ENCODE data around the gene GSG1L. TPM values are rescaled to one million over a fixed set of nuclear protein-coding genes. Genes with fewer than 3 reads are reported as not detected.

Gene GSG1L
- total and polyA plus RNA-seq, 9 of the 15 experiments (the other 6 are each of a cell fraction or from before 2014, with no cell fraction given), result not detected

- TF ChIP-seq ZNF280A (IDR thresholded peaks at IDR 0.05; ENCODE audit: low read depth, partially characterized antibody) (no peak), KLF6 (CRISPR knock-in tag; IDR thresholded peaks at IDR 0.05; ENCODE audit: borderline replicate concordance) (no peak), HMBOX1 (IDR thresholded peaks at IDR 0.05) (no peak), SRSF9 (IDR thresholded peaks at IDR 0.05; ENCODE audit: borderline replicate concordance, low read depth, low read length) (no peak), OTX1 (CRISPR knock-in tag; IDR thresholded peaks at IDR 0.05) (no peak), TBL1XR1 (IDR thresholded peaks at IDR 0.05; ENCODE audit: low read length in 2 of 2) (no peak), SUPT5H (IDR thresholded peaks at IDR 0.05) (no peak), ZNF232 (CRISPR knock-in tag; IDR thresholded peaks at IDR 0.05) (no peak), SMARCB1 (IDR thresholded peaks at IDR 0.05; ENCODE audit: insufficient read length, low read depth) (no peak), SMARCA4 (IDR thresholded peaks at IDR 0.05) (no peak), MBD1 (CRISPR knock-in tag; IDR thresholded peaks at IDR 0.05) (no peak)
Measured at GRCh38 chr16:27767081-27767480, 296.4 kb downstream of the GSG1L start (continued).

All from K562 (cell line).